ENCODE data around the gene POU2F2.
"Not testable (repeated sequence)": the region's sequence is repeated elsewhere in the genome, so short reads cannot be mapped to it uniquely, and the experiment has no call there.

POU2F2 gene

GRCh38 chr19:42059196-42059595 is 73.0 kb downstream of the POU2F2 start:
- no peak for DNase-seq (ENCODE audit: low read depth)

- no peak for DNase-seq (ENCODE audit: low read depth)
Measured at GRCh38 chr19:42057846-42058245, 74.4 kb downstream of the POU2F2 start.

- DNase-seq (ENCODE audit: low read depth) = no peak
Measured at GRCh38 chr19:42054205-42054604, 78.0 kb downstream of the POU2F2 start.

- DNase-seq (ENCODE audit: low read depth) = no peak
Measured at GRCh38 chr19:42053037-42053935, 79.0 kb downstream of the POU2F2 start.

GRCh38 chr19:42052241-42052863 is 79.9 kb downstream of the POU2F2 start:
- no peak for DNase-seq (ENCODE audit: low read depth)

GRCh38 chr19:42051166-42052115 is 80.8 kb downstream of the POU2F2 start:
- DNase-seq (ENCODE audit: low read depth) = no peak

GRCh38 chr19:42048992-42049391 is 83.3 kb downstream of the POU2F2 start:
- DNase-seq (ENCODE audit: low read depth) = no peak

GRCh38 chr19:42045575-42045974 is 86.7 kb downstream of the POU2F2 start:
- no peak for DNase-seq (ENCODE audit: low read depth)

GRCh38 chr19:42042455-42043170 is 89.6 kb downstream of the POU2F2 start:
- no peak for DNase-seq (ENCODE audit: low read depth)

- not testable (repeated sequence) for DNase-seq (ENCODE audit: low read depth)
Measured at GRCh38 chr19:42040491-42040890, 91.8 kb downstream of the POU2F2 start.

GRCh38 chr19:42040031-42040430 is 92.2 kb downstream of the POU2F2 start:
- no peak for DNase-seq (ENCODE audit: low read depth)

GRCh38 chr19:42038666-42039065 is 93.6 kb downstream of the POU2F2 start:
- DNase-seq (ENCODE audit: low read depth) = no peak

GRCh38 chr19:42037649-42038048 is 94.6 kb downstream of the POU2F2 start:
- DNase-seq (ENCODE audit: low read depth) = no peak
